G401 (cell line): Measurements from ENCODE around the gene ROBO3. TPM values are rescaled to one million over a fixed set of nuclear protein-coding genes. Genes with fewer than 3 reads are reported as not detected.

Source experiments
- DNase-seq: peaks from one replicate; pipeline ENCODE4 v3.0.0-alpha.2; 2015; ENCODE audit warnings: low spot score
- in situ Hi-C: cut with HindIII; loops from 2 replicates; pipeline ENCODE4 v1.10.0; 2016; ENCODE audit warnings: low sequenced_read_pairs, mixed read lengths
- total RNA-seq: library from RNA; depleted of rRNA; stranded (reverse); fragments of >200 nt; shearing (Covaris generic); gene quantifications from 2 replicates; pipeline ENCODE4 v1.2.3, GENCODE V29; 2014; rRNA removed

ROBO3 gene
- total RNA-seq, 1 experiment from 2014 or later, result 12.3 TPM

GRCh38 chr11:124899383-124900145, 34.3 kb downstream of the ROBO3 start:
- no peak for DNase-seq
- in situ Hi-C loops, result no loop called here

GRCh38 chr11:124900464-124900863, 35.2 kb downstream of the ROBO3 start:
- DNase-seq, result no peak
- in situ Hi-C loops, result no loop called here

GRCh38 chr11:124902616-124903015, 37.4 kb downstream of the ROBO3 start:
- in situ Hi-C loops, result no loop called here
- no peak for DNase-seq

DNA sequence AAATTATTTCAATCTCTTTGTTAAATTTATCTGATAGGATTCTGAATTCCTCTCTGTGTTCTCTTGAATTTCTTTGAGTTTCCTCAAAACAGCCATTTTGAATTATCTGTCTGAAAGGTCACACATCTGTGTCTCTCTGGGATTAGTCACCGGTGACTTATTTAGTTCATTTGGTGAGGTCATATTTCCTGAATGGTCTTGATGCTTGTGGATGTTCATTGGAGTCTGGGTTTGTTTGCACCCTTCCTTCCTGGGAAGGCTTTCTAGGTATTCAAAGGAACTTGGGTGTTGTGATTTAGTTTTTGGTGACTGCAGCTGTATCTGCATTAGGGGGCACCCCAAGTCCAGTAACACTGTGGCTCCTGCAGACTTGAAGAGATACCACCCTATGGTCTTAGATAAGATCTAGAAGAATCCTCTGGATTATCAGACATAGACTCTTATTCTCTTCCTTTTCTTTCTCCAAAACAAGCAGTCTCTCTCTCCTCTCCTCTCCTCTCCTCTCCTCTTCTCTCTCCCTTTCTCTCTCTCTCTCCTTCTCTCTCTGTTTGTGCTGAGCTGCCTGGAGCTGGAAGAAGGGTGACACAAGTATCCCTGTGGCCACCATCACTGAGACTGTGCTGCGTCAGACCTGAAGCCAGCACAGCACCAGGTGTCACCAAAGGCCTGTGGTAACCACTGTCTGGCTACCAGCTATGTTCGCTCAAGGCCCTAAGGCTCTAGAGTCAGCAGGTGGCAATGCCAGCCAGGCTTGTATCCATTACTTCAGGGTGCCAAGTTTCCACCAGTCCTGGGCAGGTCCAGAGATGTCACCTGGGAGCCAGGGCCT, 50.5 kb downstream of the ROBO3 start:
- no peak for DNase-seq
- in situ Hi-C loops, result no loop called here

DNA sequence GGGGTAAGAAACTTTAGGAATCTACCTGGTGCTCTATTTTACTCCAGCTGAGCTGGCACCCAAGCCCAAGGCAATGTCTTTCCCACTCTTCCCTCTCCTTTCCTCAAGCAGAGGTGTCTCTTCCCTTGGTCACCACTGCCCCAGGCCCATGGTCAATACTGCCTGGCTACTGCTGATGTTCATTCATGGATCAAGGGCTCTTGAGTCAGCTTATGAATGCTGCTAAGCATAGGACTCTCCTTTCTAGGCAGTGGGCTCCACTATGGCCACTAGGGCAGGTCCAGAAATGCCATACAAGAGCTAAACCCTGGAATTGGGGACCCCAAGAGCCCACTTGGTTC, 51.1 kb downstream of the ROBO3 start:
- DNase-seq, result no peak

GRCh38 chr11:124917115-124917637, 51.9 kb downstream of the ROBO3 start:
- in situ Hi-C loops, result no loop called here
- peak; percentile 19 for DNase-seq

More for the DNA sequence above, 51.1 kb downstream of the ROBO3 start:
- in situ Hi-C loops, result no loop called here

DNA sequence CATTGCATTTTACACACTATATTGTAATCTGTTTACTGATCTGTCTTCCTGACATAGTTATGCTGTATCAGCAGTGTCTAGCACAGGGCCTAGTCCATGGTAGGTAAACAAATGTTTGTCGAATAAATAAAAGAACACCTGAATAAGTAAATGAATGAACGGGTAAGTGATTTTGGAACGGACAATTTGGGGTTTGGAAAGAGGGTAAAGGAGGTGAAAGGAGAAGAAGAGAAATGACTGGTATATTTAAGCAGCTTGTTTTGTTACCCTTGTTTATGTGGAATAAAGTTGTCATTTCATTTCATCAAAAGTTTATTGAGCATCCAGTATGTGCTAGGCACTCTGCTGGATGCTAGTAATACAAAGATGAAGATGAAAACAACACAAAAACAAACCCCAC, 53.7 kb downstream of the ROBO3 start, which contains the start of gene HEPN1:
Gene HEPN1, plus strand, starts transcription at position 301 of the 400 bp plus-strand sequence.
- in situ Hi-C loops, result no loop called here
- DNase-seq, result no peak

- in situ Hi-C loops, result no loop called here
Measured at GRCh38 chr11:124919898-124920297, 54.7 kb downstream of the ROBO3 start.

DNA sequence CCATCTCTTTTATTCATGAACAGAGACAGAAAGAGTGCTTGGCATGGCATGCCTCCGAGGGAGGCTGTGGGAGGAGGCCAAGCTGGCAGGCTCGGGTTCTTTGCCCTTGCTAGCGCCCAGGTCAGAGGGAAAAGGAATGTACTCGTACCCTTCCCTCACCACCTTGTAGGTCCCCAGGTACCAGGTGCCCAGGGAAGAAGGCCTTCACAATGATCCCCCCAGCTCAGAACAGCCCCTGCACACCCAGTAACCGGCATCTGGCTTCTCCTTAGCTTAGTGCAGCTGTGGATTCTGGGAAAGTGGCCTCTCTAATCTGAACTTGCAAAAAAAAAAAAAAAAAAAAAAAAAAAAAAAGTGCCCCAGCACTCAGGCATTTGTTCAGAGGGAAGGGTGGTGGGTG, 55.1 kb downstream of the ROBO3 start:
- in situ Hi-C loops, result no loop called here
- DNase-seq, result no peak

More at GRCh38 chr11:124919898-124920297, 54.7 kb downstream of the ROBO3 start:
- no peak for DNase-seq

DNA sequence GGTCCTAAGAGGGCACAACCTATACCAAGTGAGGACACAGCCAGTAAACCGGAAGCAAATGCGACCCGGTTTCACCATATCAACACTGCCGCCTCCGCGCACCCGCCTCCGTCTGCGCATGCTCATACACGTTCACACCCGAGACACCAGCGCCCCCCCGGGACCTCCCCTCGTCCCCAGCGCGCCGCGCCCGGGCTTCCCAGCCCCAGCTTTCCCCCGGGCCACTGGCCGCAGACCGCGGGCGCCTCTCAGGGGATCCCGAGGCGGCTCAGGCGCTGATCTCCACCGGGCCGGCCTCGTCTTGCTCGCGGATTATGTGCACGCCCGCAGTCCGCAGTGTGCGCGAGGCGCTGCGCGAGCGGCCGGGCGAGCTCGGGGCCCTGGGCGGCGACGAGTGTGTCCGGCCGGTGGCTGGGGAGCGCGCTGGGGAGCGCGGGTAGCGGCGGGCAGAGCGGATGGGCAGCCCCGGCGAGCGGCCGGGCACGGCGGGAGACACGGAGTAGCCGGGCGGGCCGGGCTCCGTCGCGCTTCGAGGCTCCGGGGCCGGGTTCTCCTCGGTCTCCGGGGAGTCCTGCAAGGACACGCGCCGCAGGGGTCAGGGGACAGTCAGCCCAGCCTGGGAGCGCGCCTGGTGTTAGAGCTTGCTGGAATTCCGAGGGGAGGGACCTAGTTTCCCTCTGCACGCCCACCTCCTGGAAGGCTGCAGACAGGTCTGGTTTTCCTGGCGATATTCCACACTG, 55.8 kb downstream of the ROBO3 start:
- DNase-seq, result peak; percentile 7
- in situ Hi-C loops, result no loop called here

DNA sequence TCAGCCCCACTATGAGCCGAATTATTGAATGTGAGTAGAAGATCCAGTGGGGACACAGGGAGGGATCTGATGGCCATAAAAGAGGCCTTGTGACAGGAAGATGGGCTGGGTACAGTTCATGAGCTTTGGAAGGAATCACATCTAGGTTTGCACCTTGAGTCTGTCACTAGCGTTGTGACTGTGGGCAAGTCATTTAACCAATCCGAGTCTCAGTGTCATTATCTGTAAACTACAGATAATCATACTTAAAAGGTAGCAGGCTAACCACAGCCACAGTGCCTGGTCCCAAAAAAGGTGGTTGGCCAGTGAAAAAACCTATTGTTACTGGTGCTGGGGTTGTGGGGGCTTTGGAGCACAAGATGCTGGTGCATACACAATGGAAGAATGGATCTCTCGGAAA, 57.6 kb downstream of the ROBO3 start:
- in situ Hi-C loops, result no loop called here
- no peak for DNase-seq

- no peak for DNase-seq
- in situ Hi-C loops, result no loop called here
Measured at GRCh38 chr11:124923296-124923695, 58.1 kb downstream of the ROBO3 start.

GRCh38 chr11:124928942-124929665, 63.9 kb downstream of the ROBO3 start:
- in situ Hi-C loops, result no loop called here
- DNase-seq, result no peak

DNA sequence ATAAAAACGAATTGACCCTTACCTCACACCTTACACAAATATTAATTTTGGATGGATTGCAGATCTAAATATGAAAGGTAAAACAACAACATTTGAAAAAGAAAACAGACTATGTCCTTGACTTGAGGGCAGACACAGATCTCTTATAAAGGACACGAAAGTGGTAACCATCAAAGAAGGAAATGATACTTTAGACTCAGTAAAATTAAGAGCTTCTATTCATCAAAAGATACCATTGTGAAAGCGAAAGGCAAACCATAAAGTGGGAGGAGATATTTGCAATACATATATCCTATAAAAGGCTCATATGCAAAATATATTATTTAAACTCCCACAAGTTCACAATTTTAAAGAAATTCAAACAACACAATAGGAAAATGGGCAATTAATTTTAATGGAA, 65.6 kb downstream of the ROBO3 start:
- DNase-seq, result no peak
- in situ Hi-C loops, result no loop called here

Other genes starting within 250 kb of the ROBO3 start
- 8.7 and 13.0 TPM in 2 replicates for gene TBRG1, start 242.6 kb upstream of the ROBO3 start, total RNA-seq
- 3.8 and 5.9 TPM in 2 replicates for gene SIAE, start 191.7 kb upstream of the ROBO3 start, total RNA-seq
- 28.8 and 36.9 TPM in 2 replicates for gene SPA17, start 191.5 kb upstream of the ROBO3 start, total RNA-seq
- gene NRGN, start 125.5 kb upstream of the ROBO3 start, total RNA-seq, result 1.5 TPM in 1 of 2 replicates, not detected in the other
- not detected in 2 replicates for gene VSIG2, start 113.2 kb upstream of the ROBO3 start, total RNA-seq
- gene ESAM, start 103.1 kb upstream of the ROBO3 start, total RNA-seq, result not detected in 2 replicates
- 12.2 and 13.5 TPM in 2 replicates for gene MSANTD2, start 65.0 kb upstream of the ROBO3 start, total RNA-seq
- gene ROBO4, start 32.4 kb downstream of the ROBO3 start, total RNA-seq, result not detected in 2 replicates
- gene HEPN1, start 53.8 kb downstream of the ROBO3 start, total RNA-seq, result not detected in 2 replicates
- gene HEPACAM, start 70.6 kb downstream of the ROBO3 start, total RNA-seq, result not detected in 2 replicates
- 2.6 and 3.8 TPM in 2 replicates for gene CCDC15, start 88.8 kb downstream of the ROBO3 start, total RNA-seq
- gene SLC37A2, start 197.9 kb downstream of the ROBO3 start, total RNA-seq, result not detected in 2 replicates
- 62.0 and 65.8 TPM in 2 replicates for gene TMEM218, start 246.2 kb downstream of the ROBO3 start, total RNA-seq